HT1080 (cell line): ENCODE data around the gene LIPH. TPM values are rescaled to one million over a fixed set of nuclear protein-coding genes. Genes with fewer than 3 reads are reported as not detected.

ENCODE experiments used
- DNase-seq: peaks from one replicate; pipeline ENCODE4 v3.0.0-alpha.2; 2015; ENCODE audit warnings: low read depth
- total RNA-seq: library from RNA; depleted of rRNA; stranded (reverse); fragments of >200 nt; shearing (Covaris generic); gene quantifications from 2 replicates; pipeline ENCODE4 v1.2.3, GENCODE V29; 2014

Gene LIPH
- total RNA-seq, 1 experiment from 2014 or later = 0.63 TPM

- DNase-seq = peak; percentile 95
Observed at GRCh38 chr3:185549122-185549521, 3.3 kb downstream of the LIPH start.

- DNase-seq = no peak
Observed at GRCh38 chr3:185540695-185541094, 11.7 kb downstream of the LIPH start.

GRCh38 chr3:185539934-185540333, 12.5 kb downstream of the LIPH start:
- DNase-seq = no peak

- DNase-seq = peak; percentile 100
Observed at GRCh38 chr3:185537369-185537970, 14.9 kb downstream of the LIPH start.

- no peak for DNase-seq
Observed at GRCh38 chr3:185534511-185534910, 17.9 kb downstream of the LIPH start.

- DNase-seq = no peak
Observed at GRCh38 chr3:185532901-185533300, 19.5 kb downstream of the LIPH start.

- DNase-seq = no peak
Observed at GRCh38 chr3:185530856-185531255, 21.5 kb downstream of the LIPH start.

- DNase-seq = no peak
Observed at GRCh38 chr3:185528532-185528931, 23.9 kb downstream of the LIPH start.

GRCh38 chr3:185527364-185527763, 25.0 kb downstream of the LIPH start:
- peak; percentile 51 for DNase-seq

GRCh38 chr3:185526349-185526951, 25.9 kb downstream of the LIPH start:
- DNase-seq = no peak

GRCh38 chr3:185521349-185522138, 30.8 kb downstream of the LIPH start:
- no peak for DNase-seq

GRCh38 chr3:185519021-185519420, 33.4 kb downstream of the LIPH start:
- no peak for DNase-seq

GRCh38 chr3:185517387-185518130, 34.8 kb downstream of the LIPH start:
- no peak for DNase-seq

- no peak for DNase-seq
Observed at GRCh38 chr3:185511711-185512110, 40.7 kb downstream of the LIPH start.

- DNase-seq = no peak
Observed at GRCh38 chr3:185508335-185508991, 43.9 kb downstream of the LIPH start.

- DNase-seq = no peak
Observed at GRCh38 chr3:185507883-185508282, 44.5 kb downstream of the LIPH start.

GRCh38 chr3:185504636-185505035, 47.8 kb downstream of the LIPH start:
- no peak for DNase-seq

- DNase-seq = no peak
Observed at GRCh38 chr3:185503521-185503920, 48.9 kb downstream of the LIPH start.

- DNase-seq = no peak
Observed at GRCh38 chr3:185502987-185503386, 49.4 kb downstream of the LIPH start.

- DNase-seq = peak; percentile 92
Observed at GRCh38 chr3:185498503-185499396, 53.6 kb downstream of the LIPH start, which contains the start of gene TMEM41A. Gene TMEM41A (minus strand): TSS chr3:185499035. CDS start chr3:185498961, 74 bp downstream.
